MM.1S (cell line): ENCODE data around the gene PPIP5K1.

Experiments
- DNase-seq: peaks from one replicate; pipeline ENCODE4 v3.0.0-alpha.2; 2015
- H2AFZ ChIP-seq: fragments of 300-600 bp; sonication (generic); 2 replicates; pipeline ENCODE4 v1.6.0; 2016; ENCODE audit warnings: antibody characterized with exemption, low read length
- H3F3A ChIP-seq: fragments of 300-600 bp; sonication (generic); 2 replicates; pipeline ENCODE4 v1.6.1; 2016; ENCODE audit warnings: mild to moderate bottlenecking, antibody characterized with exemption, low read length, moderate library complexity, mixed read lengths; ENCODE audit not compliant: insufficient read depth
- H3K27ac ChIP-seq: fragments of 300-600 bp; sonication (generic); 2 replicates; pipeline ENCODE4 v1.5.1; 2016; ENCODE audit warnings: mild to moderate bottlenecking, low read length
- H3K27me3 ChIP-seq: fragments of 300-600 bp; sonication (generic); replicated peaks from 2 replicates; pipeline ENCODE4 v1.6.0; 2016; ENCODE audit warnings: low read length; ENCODE audit not compliant: insufficient read depth
- H3K36me3 ChIP-seq: fragments of 300-600 bp; sonication (generic); replicated peaks from 2 replicates; pipeline ENCODE4 v1.6.1; 2016; ENCODE audit warnings: mild to moderate bottlenecking, low read length, mixed read lengths; ENCODE audit not compliant: insufficient read depth
- H3K4me1 ChIP-seq: fragments of 300-600 bp; sonication (generic); 2 replicates; pipeline ENCODE4 v1.6.1; 2016; ENCODE audit warnings: low read length, mixed read lengths
- H3K4me2 ChIP-seq: fragments of 300-600 bp; sonication (generic); 2 replicates; pipeline ENCODE4 v1.6.0; 2016; ENCODE audit warnings: low read depth, low read length
- H3K4me3 ChIP-seq: fragments of 300-600 bp; sonication (generic); 2 replicates; pipeline ENCODE4 v1.5.1; 2016; ENCODE audit warnings: low read length, mixed read lengths
- H3K79me2 ChIP-seq: fragments of 300-600 bp; sonication (generic); 2 replicates; pipeline ENCODE4 v1.6.1; 2016; ENCODE audit warnings: mixed run types, low read length, mixed read lengths
- H3K9ac ChIP-seq: fragments of 300-600 bp; sonication (generic); 2 replicates; pipeline ENCODE4 v1.6.1; 2016; ENCODE audit warnings: low read length, mixed read lengths
- H3K9me2 ChIP-seq: fragments of 300-600 bp; sonication (generic); replicated peaks from 2 replicates; pipeline ENCODE4 v1.6.1; 2016; ENCODE audit warnings: mild to moderate bottlenecking, low read length, mixed read lengths; ENCODE audit not compliant: insufficient read depth
- H3K9me3 ChIP-seq: fragments of 300-600 bp; sonication (generic); replicated peaks from 2 replicates; pipeline ENCODE4 v1.6.1; 2016; ENCODE audit warnings: mild to moderate bottlenecking, low read length, mixed read lengths; ENCODE audit not compliant: insufficient read depth
- H4K20me1 ChIP-seq: fragments of 300-600 bp; sonication (generic); 2 replicates; pipeline ENCODE4 v1.6.1; 2016; ENCODE audit warnings: mild to moderate bottlenecking, low read length, moderate library complexity, mixed read lengths; ENCODE audit not compliant: insufficient read depth
- EZH2 ChIP-seq: fragments of 300-600 bp; sonication (generic); optimal IDR thresholded peaks from 2 replicates; pipeline ENCODE3; 2017; ENCODE audit warnings: low read depth, mild to moderate bottlenecking, antibody characterized with exemption, low read length, mixed read lengths
- EZH2phosphoT487 ChIP-seq: fragments of 300-600 bp; sonication (generic); IDR thresholded peaks from 2 replicates; pipeline ENCODE4 v1.6.1; 2018; ENCODE audit warnings: antibody characterized with exemption, low read length
- TF ChIP-seq, protein P1 (sequence below): fragments of 300-600 bp; sonication (generic); IDR thresholded peaks from 2 replicates; pipeline ENCODE4 v1.5.1; 2016; ENCODE audit warnings: antibody characterized with exemption, low read length, mixed read lengths

Gene PPIP5K1

GRCh38 chr15:43518197-43518761 lies 71.7 kb downstream of the PPIP5K1 start:
- Histone ChIP-seq H3K36me3 (no peaks in the 10 kb centered on the region), H3K9me2 (no peaks in the 10 kb centered on the region), H3K27me3 (peaks cover 4% of the 10 kb centered on the region; the same call in 1 of the 2 replicates), H3K4me2 (no peak overlapping the region), H2AFZ (no peak overlapping the region), H3K4me3 (no peak overlapping the region), H3K4me1 (no peaks in the 10 kb centered on the region), H3K9ac (no peak overlapping the region), H3F3A (no peaks in the 10 kb centered on the region), H3K27ac (no peak overlapping the region), H3K9me3 (no peaks in the 10 kb centered on the region), H4K20me1 (no peaks in the 10 kb centered on the region), H3K79me2 (no peaks in the 10 kb centered on the region)
- TF ChIP-seq, protein P1, sequence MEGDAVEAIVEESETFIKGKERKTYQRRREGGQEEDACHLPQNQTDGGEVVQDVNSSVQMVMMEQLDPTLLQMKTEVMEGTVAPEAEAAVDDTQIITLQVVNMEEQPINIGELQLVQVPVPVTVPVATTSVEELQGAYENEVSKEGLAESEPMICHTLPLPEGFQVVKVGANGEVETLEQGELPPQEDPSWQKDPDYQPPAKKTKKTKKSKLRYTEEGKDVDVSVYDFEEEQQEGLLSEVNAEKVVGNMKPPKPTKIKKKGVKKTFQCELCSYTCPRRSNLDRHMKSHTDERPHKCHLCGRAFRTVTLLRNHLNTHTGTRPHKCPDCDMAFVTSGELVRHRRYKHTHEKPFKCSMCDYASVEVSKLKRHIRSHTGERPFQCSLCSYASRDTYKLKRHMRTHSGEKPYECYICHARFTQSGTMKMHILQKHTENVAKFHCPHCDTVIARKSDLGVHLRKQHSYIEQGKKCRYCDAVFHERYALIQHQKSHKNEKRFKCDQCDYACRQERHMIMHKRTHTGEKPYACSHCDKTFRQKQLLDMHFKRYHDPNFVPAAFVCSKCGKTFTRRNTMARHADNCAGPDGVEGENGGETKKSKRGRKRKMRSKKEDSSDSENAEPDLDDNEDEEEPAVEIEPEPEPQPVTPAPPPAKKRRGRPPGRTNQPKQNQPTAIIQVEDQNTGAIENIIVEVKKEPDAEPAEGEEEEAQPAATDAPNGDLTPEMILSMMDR: no peak
- no peak for TF ChIP-seq EZH2phosphoT487
- TF ChIP-seq EZH2: no peak
- no peak for DNase-seq

- H3K9ac ChIP-seq: no peak within 1 kb of the TSS
- H3K27me3 ChIP-seq: peaks cover 4% of the 10 kb centered on the region; the same call in 1 of the 2 replicates
- DNase-seq: no peak
- no peak within 1 kb of the TSS for H3K27ac ChIP-seq
- H3K4me1 ChIP-seq: no peaks in the 10 kb centered on the region
- no peaks in the 10 kb centered on the region for H3K79me2 ChIP-seq
- H3K4me3 ChIP-seq: no peak within 1 kb of the TSS
- no peaks in the 10 kb centered on the region for H3K9me2 ChIP-seq
- H3K36me3 ChIP-seq: no peaks in the 10 kb centered on the region
- H2AFZ ChIP-seq: no peak within 1 kb of the TSS
- no peak within 1 kb of the TSS for H3K4me2 ChIP-seq
- no peaks in the 10 kb centered on the region for H3K9me3 ChIP-seq
- TF ChIP-seq, protein P1: no peak
- TF ChIP-seq EZH2phosphoT487: no peak
- no peaks in the 10 kb centered on the region for H3F3A ChIP-seq
- no peaks in the 10 kb centered on the region for H4K20me1 ChIP-seq
Observed at GRCh38 chr15:43517354-43518196, 72.4 kb downstream of the PPIP5K1 start, which contains the start of gene MAP1A. Gene MAP1A, plus strand, starts transcription at chr15:43517608. Its CDS starts 3,866 bp downstream, at chr15:43521474.

GRCh38 chr15:43516801-43517353 lies 73.1 kb downstream of the PPIP5K1 start:
- H3K4me1 ChIP-seq: no peaks in the 10 kb centered on the region
- TF ChIP-seq EZH2 (no peak), EZH2phosphoT487 (no peak)
- TF ChIP-seq, protein P1: no peak
- no peaks in the 10 kb centered on the region for H3F3A ChIP-seq
- no peak overlapping the region for H3K27ac ChIP-seq
- no peak overlapping the region for H2AFZ ChIP-seq
- no peaks in the 10 kb centered on the region for H3K36me3 ChIP-seq
- H3K9ac ChIP-seq: no peak overlapping the region
- no peaks in the 10 kb centered on the region for H3K79me2 ChIP-seq
- H4K20me1 ChIP-seq: no peaks in the 10 kb centered on the region
- no peak overlapping the region for H3K4me3 ChIP-seq
- H3K27me3 ChIP-seq: peaks cover 10% of the 10 kb centered on the region
- no peaks in the 10 kb centered on the region for H3K9me2 ChIP-seq
- DNase-seq: no peak
- no peaks in the 10 kb centered on the region for H3K9me3 ChIP-seq
- no peak overlapping the region for H3K4me2 ChIP-seq
